ENCODE data around the gene CNNM4.

The CNNM4 gene

GRCh38 chr2:96859681-96860064, 99.0 kb downstream of the CNNM4 start:
- DNase-seq (ENCODE audit: low spot score): no peak

GRCh38 chr2:96860065-96861029, 99.6 kb downstream of the CNNM4 start:
- DNase-seq (ENCODE audit: low spot score): no peak

GRCh38 chr2:96861074-96861473, 100.4 kb downstream of the CNNM4 start:
- DNase-seq (ENCODE audit: low spot score): no peak
